Fibroblast of upper back skin (primary cell): ENCODE results near the gene CFAP119.

Experiments used
- DNase-seq: peaks from one replicate; pipeline ENCODE4 v3.0.0-alpha.2; 2013

CFAP119 gene

DNA sequence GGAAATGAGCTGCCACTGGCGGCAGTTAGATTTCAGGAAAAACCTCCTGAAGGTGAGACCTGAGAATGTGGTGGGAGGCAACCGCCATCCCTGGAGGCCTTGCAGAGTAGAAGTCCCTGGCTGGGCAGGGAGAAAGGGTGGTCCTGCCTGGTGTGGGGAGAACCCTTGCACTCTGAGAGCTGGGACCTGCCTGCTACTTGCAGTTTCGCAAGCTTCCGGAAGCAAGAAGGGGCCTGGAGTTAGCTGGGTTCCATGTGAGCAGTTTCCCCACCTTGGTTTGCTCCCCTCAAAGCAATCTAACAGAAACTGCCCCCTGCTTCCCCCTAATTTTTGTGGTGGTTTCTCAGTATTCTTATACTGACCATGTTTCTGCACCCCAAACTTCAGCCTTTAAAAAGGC, 18.7 kb upstream of the CFAP119 start:
- no peak for DNase-seq

DNA sequence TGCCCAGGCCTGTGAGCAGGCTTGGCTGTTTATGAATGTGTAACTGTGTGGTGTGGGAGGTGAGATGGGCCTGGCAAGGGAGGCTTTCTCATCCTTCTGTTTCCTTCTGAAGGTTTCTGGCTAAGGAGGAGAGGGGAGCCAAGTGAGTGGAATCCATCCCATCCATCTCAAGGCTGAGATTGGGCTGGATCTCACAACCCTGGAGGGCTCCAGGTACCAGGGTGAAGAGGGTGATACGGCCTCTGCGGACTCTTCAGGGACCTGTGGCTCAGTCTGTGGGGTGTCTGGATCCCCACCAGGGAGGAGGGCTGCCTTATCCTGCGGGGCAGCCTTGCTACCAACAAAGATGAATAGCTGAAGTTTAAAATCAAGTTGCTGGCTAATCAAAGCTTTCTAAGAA, 18.2 kb upstream of the CFAP119 start:
- DNase-seq, result no peak

DNA sequence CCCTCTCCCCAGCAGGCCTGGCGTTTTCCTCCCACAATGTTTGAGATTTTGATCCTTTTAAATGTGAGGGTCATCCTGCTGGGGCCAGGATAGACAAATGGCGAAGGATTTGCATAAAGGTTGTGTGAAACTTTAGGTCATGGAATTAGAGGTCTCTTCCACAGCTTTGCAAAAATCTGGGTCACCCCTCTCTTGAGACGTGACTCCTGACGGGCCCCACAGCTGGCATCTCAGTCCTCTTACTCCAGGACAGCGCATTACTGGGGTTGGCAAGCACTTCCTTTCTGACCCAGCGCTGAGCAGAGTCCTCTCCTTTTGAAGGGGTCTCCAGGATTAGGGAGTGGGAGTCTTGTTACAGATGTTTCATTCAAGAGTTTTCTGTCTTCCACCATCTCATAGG, 17.7 kb upstream of the CFAP119 start:
- no peak for DNase-seq

DNA sequence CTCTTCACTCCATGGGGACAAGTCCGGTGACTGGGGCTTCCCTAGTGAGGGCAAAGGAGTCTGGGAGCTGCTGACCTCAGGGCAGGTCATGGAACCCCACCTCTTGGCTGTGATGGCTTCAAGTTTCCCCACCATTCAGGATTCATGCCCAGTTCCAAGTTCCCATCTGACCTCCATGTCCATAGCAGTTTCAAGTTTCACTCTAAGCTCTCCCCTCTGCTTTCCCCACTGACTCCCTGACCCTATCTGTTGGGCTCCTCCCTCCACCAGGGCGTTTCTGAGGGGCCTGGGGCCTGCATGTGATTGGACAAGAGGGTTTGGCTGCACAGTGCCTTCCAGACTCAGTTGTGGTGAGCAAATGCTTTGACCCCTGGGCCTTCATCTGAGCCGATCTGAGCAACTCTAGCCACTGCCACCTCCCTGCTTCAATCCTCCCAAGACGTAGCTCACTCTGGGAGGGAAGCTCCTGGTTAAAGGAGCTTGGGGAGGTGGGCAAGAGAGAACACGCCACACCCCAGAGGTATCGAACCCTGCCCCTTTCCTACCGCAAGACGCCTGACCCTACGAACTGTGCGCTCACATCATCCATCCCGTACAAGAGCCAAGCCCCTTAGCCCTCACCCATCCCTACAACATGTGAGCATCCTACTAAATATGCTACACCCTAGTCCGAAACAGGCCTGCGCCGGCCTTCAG, 16.8 kb upstream of the CFAP119 start:
- no peak for DNase-seq

DNA sequence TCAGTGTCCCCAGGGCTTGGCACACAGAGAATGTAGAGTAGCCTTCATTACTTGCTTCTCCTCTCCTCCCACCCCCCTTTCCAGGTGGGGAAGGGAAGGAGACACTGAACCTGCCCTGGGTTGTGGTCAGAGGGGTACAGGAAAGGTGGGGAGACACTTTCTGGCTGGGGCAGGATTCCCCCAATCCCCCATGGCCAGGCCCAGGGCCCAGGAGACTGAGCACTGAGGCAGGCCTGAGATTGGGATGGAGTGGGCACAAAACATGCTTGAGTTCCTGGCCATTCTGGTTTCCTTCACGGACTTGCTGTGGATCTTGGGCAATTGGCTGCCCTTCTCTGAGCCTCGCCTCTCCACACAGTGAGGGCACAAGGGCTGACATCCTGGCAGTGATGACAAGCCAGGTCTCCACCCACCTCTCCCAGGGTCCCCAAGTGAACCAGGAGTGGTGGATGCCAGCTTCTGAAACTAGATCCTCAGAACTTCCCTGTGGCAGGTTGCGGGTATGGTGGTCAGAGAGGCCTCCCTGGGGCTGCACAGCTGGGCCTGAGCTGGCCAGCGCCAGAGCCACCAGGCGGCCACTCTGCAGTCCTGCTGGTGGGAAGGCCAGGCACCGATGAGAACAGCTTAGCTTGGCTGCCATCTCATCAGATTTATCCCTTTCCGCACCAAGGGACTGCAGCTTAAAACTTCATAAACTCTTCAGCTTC, 15.9 kb upstream of the CFAP119 start:
- no peak for DNase-seq

DNA sequence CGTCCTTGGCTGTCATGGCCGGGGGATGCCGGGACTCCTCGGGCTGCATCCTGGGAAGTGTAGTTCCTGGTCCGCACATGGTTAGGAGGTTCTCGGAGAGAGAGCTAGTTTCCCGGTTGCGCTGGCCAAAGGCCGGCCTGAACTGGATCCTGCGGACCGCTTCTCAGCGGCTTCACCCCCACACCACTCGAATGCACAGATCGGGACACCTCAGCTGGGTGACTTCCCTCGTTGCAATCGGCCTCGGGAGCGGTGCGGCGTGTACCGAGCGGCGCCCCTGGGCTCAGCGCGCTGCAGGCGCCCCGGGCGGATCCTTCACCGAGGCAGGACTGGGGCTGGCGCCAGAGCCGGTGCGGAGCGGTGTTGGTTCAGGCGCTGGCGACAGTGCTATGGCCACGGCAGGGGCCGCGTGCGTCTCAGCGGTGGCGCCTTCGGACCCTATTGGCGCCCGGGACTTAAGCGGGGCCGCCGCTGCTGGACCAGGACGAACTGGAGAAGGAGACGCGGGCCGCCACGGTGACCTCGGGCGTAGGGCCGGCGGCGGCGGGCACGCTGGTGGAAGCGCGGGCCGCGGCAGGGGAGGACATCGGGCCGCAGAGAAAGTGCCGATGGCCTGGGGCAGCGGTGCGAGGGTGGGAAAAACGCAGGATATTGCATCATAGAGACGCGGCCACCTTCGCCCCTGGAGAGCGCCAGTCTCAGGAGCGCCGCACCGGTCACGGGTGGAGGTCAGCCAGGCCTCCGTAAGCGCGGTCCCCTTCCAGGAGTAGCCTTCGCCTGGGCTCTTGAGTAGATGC, 13.7 kb upstream of the CFAP119 start:
- DNase-seq, result peak; percentile 82

DNA sequence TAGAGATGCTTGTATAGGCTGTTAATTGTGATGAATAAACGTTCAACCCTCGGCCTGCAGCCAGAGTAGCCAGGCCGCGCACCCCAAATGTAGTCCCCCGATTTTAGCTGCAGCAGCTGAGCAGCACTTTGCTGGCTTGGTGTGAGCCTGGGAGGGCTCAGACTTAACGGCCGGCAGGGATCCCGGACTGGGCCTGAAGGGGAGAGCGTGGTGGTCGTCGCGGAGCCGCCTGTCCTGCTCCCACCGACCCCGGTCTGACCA, 13.2 kb upstream of the CFAP119 start:
- no peak for DNase-seq

DNA sequence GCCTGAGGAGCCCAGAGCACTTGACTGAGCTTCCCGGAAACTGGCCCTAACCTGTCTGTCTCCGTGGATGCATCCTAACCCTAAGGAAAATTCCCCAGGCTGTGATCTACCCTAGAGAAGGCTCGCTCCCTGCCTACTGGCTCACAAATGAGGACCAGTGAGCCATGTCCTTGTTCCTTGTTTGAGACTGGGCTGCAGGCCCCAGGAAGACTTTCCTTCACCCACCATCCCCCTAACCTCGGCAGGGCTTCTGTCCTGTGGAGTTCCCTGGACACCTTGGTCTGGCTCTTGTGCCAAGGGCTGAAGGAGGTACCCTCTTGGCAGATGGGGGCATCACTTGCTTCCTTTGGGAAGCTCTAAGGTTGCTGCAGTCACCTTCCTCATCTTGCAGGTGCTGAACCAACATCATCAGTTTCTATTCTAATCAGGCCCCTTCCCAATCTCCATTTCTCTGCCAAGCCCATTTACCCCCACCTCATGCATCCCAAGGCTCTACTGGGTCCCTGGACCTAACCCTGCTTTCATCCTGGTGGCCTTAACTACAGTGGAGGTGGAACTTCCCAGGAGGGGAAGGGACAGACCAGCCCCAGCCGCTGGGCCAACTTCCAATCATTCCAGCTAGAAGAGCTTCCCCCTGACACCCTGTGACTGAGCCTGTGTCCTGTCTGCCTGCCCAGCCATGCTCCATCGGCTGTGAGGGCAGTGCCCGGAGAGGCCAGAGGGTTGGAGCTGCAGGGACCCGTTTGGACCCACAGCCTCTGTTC, 12.7 kb upstream of the CFAP119 start:
- DNase-seq, result no peak

DNA sequence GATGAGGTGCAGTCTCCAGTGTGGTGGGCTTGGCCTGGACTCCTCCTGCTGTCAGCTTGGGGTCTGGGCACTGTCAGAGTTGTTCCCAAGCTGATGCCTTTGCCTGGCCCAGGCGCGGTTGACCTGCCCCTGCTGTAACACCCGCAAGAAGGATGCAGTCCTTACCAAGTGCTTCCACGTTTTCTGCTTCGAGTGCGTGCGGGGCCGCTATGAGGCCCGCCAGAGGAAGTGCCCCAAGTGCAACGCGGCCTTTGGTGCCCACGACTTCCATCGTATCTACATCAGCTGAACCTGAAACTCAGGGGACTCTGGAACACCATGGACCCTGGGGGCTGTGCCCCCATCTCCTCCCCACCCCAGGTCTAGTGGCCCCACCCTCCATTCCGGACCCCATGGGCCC, 12.0 kb upstream of the CFAP119 start:
- no peak for DNase-seq

DNA sequence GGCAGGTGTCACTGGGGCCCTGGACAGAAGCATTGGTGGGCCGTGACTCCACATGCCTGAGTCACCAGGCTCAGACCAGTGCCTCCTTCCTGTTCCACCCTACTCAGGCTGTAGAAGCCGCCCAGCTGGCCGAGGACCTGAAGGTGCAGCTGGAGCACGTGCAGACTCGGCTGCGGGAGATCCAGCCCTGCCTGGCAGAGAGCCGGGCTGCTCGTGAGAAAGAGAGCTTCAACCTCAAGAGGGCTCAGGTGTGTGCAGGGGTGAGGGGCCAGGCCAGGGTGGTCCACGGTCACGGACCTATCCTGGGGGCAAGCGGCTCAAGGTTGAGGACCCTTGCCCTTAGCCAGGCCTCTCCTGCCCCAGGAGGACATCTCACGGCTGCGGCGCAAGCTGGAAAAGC, 9.9 kb upstream of the CFAP119 start:
- DNase-seq, result no peak

DNA sequence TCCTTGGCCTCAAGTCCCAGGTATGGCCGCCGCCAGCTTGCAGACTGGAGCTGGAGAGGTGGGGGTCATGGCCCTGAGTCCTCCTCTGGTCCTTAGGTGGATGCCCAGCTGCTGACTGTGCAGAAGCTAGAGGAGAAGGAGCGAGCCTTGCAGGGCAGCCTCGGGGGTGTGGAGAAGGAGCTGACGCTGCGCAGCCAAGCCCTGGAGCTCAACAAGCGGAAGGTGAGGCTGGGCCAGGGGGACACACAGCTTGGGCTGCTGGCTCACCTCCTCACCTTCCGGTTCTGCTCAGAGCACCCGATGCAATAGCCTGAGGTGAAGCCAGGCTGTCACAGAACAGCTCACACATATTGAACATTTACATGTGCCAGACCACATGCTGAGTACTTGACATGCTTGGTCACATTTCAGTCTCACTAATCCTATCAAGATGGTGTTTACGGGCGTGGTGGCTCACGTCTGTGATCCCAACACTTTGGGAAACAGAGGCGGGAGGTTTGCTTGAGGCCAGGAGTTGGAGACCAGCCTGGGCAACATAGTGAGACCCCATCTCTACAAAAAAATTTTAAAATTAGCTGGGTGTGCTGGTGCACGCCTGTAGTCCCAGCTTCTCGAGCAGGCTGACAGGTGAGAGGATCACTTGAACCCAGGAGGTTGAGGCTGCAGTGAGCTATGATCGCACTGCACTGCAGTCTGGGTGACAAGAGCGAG, 7.7 kb upstream of the CFAP119 start:
- DNase-seq, result no peak

DNA sequence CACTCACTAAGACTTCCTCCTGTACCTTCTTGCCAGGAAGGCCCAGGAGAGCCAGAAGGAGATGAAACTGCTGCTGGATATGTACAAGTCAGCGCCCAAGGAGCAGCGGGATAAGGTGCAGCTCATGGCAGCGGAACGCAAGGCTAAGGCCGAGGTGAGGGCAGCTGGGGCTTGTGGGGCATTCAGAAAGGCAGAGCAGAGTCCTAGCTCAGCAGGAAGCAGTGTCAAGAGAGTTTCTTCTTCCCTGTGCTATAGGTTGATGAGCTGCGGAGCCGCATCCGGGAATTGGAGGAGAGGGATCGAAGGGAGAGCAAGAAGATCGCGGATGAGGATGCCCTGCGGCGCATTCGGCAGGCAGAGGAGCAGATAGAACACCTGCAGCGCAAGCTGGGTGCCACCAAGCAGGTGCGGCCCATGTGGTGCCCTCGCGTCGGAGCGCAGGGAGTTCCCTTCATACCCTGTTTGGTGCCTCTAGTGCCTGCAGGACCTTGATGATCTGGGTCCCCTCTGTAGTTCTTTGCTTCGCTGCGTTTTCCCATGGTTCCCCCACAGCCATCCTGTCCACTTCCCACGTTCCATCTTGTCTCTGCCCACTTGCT, 6.8 kb upstream of the CFAP119 start:
- no peak for DNase-seq

DNA sequence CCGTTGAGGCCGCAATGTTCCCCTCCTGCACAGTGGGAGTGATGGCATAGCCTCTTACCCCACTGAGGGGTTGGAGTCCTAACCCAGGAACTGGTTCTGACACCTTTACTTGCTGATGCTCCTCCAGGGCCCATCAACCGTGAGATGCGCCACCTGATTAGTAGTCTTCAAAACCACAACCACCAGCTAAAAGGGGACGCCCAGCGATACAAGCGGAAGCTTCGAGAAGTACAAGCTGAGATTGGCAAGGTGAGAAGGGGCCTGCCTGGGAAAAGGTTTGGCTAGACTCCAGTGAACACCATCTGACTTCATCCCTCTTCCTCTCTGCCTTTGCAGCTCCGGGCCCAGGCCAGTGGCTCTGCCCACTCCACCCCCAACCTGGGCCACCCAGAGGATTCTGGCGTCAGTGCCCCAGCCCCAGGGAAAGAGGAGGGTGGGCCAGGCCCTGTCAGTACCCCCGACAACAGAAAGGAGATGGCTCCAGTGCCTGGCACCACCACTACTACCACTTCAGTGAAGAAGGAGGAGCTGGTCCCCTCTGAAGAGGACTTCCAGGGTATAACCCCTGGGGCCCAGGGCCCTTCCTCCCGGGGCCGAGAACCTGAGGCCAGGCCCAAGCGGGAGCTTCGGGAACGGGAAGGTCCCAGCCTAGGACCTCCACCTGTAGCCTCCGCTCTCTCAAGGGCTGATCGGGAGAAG, 6.1 kb upstream of the CFAP119 start:
- DNase-seq, result no peak

DNA sequence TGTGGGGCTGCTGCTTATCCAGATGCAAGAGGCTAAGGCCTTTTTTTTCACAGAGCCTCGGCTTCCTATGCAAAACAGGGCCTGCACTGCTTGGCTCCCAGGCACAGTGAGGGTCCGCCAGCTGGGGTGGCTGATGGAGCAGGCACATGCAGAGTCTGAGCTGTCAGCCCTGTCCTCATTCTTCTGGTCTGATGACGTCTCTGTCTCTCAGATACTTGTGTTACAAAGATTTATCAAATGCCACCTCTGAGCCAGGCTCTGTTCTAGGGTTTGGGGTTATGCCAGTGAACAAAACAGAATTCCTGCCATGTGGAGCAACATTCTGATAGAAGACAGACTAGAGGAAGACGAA, 5.0 kb upstream of the CFAP119 start:
- DNase-seq, result no peak

DNA sequence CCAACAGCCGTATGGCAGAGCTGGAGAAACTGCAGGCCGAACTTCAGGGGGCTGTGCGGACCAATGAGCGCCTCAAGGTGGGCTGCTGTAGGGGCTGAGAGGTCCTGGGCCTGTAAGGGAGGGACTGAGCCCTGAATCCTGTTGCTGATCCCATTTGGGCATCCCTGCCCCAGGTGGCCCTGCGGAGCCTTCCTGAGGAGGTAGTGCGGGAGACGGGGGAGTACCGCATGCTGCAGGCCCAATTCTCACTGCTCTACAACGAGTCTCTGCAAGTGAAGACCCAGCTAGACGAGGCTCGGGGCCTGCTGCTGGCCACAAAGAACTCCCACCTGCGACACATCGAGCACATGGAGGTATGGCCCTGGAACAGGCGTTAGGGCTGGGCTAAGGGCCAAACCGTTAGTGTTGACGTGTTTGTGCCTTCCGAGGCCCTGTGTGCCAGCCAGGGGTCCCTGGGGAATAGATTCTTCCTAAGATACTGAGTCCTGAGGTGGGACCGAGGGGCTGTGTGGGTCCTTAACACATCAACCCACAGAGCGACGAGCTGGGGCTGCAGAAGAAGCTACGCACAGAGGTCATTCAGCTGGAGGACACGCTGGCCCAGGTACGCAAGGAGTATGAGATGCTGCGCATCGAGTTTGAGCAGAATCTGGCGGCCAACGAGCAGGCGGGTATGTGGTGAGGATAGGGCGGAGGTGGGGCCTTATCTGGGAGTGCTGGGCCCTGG, 4.5 kb upstream of the CFAP119 start:
- no peak for DNase-seq

DNA sequence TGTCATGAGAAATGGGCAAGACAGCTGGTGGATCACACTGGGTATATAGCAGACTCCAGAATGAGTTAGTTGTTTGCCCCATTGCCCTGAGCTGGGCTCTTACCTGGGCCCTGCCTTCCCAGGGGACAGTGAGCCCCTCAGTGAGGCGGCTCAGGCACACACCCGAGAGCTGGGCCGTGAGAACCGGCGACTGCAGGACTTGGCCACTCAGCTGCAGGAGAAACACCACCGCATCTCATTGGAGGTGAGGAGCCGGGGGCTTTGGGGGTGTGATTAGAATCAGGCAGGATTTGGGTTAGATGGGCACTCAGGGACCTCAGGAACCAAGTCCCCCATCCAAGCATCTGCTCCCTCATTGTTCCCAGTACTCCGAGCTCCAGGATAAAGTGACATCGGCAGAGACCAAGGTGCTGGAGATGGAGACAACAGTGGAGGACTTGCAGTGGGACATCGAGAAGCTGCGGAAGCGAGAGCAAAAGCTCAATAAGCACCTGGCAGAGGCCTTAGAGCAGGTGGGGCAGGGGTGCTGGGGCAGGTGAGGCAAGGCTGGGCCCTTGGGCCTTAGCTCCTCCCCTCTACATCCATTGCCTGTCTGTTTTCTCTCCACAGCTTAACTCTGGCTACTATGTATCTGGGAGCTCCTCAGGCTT, 3.1 kb upstream of the CFAP119 start:
- DNase-seq, result no peak

DNA sequence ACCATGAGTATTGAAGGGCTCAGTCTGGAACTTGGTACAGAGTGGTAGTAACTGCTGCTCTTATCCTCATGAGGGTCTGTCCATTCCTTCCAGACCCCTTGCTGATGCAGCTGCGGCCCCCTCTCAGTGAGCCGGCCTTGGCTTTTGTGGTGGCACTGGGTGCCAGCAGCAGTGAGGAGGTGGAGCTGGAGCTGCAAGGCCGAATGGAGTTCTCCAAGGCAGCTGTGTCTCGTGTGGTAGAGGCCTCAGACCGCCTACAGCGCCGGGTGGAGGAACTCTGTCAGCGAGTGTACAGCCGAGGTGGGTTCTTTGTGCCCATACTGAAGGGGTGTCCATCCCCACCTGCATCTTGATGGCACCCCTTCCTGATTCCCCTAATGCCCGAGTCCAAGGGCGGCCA, 2.2 kb upstream of the CFAP119 start:
- no peak for DNase-seq

DNA sequence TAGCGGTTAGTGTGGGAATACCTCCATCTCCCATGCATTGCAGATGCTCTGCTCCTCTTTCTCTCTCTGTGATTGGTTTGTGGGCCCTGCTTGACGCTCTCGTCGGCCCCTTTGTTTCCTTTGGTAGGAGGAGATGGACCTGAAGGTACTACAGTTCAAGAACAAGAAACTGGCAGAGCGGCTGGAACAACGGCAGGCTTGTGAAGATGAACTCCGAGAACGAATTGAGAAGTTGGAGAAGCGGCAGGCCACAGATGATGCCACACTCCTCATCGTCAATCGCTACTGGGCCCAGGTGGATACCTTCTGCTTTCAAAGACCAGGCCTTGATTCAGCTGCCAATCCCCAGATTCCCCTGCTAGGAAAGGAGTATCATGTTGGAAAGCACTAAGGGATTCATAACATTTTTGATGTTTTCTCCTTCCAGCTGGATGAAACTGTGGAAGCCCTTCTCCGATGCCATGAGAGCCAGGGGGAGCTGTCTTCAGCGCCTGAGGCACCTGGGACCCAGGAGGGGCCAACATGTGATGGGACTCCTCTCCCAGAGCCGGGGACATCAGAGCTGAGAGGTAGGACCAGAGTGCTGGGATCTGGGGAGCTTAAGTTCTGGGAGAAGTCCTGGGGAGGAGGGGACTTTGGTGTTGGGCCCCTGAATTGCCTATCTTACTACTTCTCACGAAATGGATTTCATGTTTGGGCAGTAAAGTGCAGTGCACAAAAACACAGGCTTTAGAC, 1.3 kb upstream of the CFAP119 start:
- DNase-seq, result no peak

DNA sequence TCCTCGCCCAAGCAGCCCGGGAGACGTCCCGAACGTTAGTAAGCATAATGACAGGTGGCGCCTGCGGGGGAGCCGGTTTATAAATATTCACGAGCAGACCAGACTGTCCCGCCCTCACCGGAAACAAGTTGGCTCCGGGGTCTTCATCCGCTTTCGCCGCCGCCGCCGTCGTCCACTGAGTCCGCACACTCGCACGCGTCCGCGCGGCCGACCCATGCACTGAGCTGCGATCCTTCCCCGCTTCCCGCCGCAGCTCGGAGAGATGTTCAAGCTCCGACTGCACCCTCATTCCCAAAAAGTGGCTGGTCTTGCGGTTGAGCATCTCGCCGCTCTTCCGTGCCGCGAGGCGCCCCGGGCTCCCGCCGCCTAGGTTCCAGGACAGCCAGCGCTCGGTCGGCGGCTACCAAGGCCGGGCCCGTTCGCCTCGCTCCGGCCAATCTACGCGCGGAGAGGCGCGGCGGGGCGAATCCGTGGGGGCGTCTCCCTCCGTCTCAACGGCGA, 385 bp downstream of the CFAP119 start:
- DNase-seq, result no peak
